Measurements from ENCODE around the gene ELMO1. TPM values are rescaled to one million over a fixed set of nuclear protein-coding genes. Genes with fewer than 3 reads are reported as not detected.

The ELMO1 gene
- total RNA-seq, 1 donor from 2014 or later: 132 TPM

DNA sequence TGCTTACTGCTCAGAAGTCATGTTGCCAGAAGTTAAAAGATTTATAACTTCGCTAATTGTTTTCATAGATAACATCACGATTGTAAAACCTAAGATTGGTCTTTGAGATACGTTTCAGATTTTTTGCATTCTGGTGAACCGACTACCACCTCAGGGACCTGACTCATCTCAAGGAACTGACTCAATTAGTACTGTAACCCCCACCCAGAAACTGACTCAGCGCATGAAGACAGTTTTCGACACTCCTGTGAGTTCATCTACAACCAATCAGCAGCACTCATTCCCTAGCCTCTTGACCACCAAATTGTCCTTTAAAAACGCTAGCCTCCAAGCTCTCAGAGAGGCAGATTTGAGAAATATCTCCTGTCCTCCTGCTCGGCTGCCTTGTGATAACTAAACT is 72.3 kb downstream of the ELMO1 start:
- peaks cover 37% of the 10 kb centered on the region for H3K36me3 Mint-ChIP-seq (ENCODE audit: low read depth)
- intact Hi-C loops (cut with micrococcal nuclease): no loop called here
- POLR2A ChIA-PET: no interaction called here
- no peaks in the 10 kb centered on the region for H3K27me3 Mint-ChIP-seq
- CTCF ChIA-PET: interaction anchor here (1.0 kb wide), 1 partner anchor 23 kb away, joined by 3 read pairs; no protein-coding TSS in a partner anchor
- DNase-seq: no peak
- peaks cover 6% of the 10 kb centered on the region for H3K4me1 Mint-ChIP-seq
- ATAC-seq (ENCODE audit: low read depth): no peak
- H3K4me3 Mint-ChIP-seq: no peak overlapping the region
- H3K9me3 Mint-ChIP-seq: peaks cover 15% of the 10 kb centered on the region
- no peak overlapping the region for H3K27ac Mint-ChIP-seq
- TF ChIP-seq, protein P1, sequence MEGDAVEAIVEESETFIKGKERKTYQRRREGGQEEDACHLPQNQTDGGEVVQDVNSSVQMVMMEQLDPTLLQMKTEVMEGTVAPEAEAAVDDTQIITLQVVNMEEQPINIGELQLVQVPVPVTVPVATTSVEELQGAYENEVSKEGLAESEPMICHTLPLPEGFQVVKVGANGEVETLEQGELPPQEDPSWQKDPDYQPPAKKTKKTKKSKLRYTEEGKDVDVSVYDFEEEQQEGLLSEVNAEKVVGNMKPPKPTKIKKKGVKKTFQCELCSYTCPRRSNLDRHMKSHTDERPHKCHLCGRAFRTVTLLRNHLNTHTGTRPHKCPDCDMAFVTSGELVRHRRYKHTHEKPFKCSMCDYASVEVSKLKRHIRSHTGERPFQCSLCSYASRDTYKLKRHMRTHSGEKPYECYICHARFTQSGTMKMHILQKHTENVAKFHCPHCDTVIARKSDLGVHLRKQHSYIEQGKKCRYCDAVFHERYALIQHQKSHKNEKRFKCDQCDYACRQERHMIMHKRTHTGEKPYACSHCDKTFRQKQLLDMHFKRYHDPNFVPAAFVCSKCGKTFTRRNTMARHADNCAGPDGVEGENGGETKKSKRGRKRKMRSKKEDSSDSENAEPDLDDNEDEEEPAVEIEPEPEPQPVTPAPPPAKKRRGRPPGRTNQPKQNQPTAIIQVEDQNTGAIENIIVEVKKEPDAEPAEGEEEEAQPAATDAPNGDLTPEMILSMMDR (IDR thresholded peaks at IDR 0.05): no peak

GRCh38 chr7:37372750-37373149 is 75.9 kb downstream of the ELMO1 start:
- H3K9me3 Mint-ChIP-seq: peaks cover 12% of the 10 kb centered on the region
- H3K36me3 Mint-ChIP-seq (ENCODE audit: low read depth): peaks cover 34% of the 10 kb centered on the region
- peaks cover 6% of the 10 kb centered on the region for H3K4me1 Mint-ChIP-seq
- ChIA-PET CTCF (no interaction called here), POLR2A (no interaction called here)
- ATAC-seq (ENCODE audit: low read depth) (no peak), DNase-seq (no peak)
- H3K4me3 Mint-ChIP-seq: no peak overlapping the region
- TF ChIP-seq, protein P1 (IDR thresholded peaks at IDR 0.05): no peak
- H3K27ac Mint-ChIP-seq: no peak overlapping the region
- intact Hi-C loops (cut with micrococcal nuclease): no loop called here
- no peaks in the 10 kb centered on the region for H3K27me3 Mint-ChIP-seq

DNA sequence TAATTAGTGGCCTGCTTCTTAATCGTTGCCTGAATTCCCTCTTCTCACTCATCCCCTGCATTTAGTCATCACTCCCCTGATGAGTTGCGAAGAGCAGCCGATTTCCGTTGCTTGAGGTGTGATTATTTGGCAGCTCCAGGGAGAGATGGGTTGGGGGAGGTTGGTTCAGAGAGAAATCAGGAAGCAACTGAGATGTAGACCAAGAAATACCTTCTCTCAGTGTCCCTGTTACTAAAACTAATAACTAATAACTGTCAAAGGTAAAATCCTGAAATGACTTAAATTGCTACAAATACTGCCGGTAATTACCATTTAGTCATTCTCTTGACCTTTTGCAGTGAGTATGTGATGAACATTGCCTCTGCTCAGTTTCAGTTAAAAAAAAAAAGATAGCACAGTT is 76.9 kb downstream of the ELMO1 start:
- intact Hi-C loops (cut with micrococcal nuclease): no loop called here
- no peak overlapping the region for H3K4me3 Mint-ChIP-seq
- H3K36me3 Mint-ChIP-seq (ENCODE audit: low read depth): peaks cover 26% of the 10 kb centered on the region
- peaks cover 8% of the 10 kb centered on the region for H3K9me3 Mint-ChIP-seq
- no peak overlapping the region for H3K27ac Mint-ChIP-seq
- TF ChIP-seq, protein P1 (IDR thresholded peaks at IDR 0.05): no peak
- ChIA-PET POLR2A (no interaction called here), CTCF (no interaction called here)
- H3K4me1 Mint-ChIP-seq: peaks cover 6% of the 10 kb centered on the region
- DNase-seq (no peak), ATAC-seq (ENCODE audit: low read depth) (no peak)
- no peaks in the 10 kb centered on the region for H3K27me3 Mint-ChIP-seq

DNA sequence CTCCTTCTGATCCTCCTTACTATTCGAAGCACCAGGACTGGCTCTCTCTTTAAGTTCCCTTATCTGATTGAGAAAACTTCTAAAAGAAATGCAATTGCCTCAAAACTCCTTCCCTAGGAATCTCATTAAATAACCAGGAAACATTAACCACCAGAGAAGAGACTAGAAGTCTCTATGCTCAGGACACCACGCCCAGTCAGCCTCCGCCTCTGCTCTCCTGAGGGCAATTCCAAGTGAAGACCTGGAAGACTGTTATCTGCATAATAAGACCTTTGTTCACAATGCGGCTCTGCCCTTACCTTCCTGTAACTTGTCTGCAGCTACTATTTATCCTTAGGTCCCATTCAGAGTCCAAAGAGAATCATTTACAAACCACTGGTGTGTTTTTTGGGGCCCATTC is 78.8 kb downstream of the ELMO1 start:
- ATAC-seq (ENCODE audit: low read depth): no peak
- H3K4me1 Mint-ChIP-seq: peaks cover 2% of the 10 kb centered on the region

GRCh38 chr7:37368540-37368939 is 80.1 kb downstream of the ELMO1 start:
- Mint-ChIP-seq H3K27me3 (no peaks in the 10 kb centered on the region), H3K36me3 (ENCODE audit: low read depth) (peaks cover 11% of the 10 kb centered on the region), H3K27ac (no peak overlapping the region), H3K4me1 (peaks cover 11% of the 10 kb centered on the region), H3K4me3 (no peak overlapping the region), H3K9me3 (no peaks in the 10 kb centered on the region)
- ATAC-seq (ENCODE audit: low read depth) (no peak), DNase-seq (no peak)
- CTCF ChIA-PET: no interaction called here
- TF ChIP-seq, protein P1 (IDR thresholded peaks at IDR 0.05): no peak
- intact Hi-C loops (cut with micrococcal nuclease): no loop called here
- POLR2A ChIA-PET: no interaction called here

More for the DNA sequence above, 78.8 kb downstream of the ELMO1 start:
- no peak overlapping the region for H3K4me3 Mint-ChIP-seq
- POLR2A ChIA-PET: no interaction called here
- TF ChIP-seq, protein P1 (IDR thresholded peaks at IDR 0.05): no peak
- peaks cover 11% of the 10 kb centered on the region for H3K36me3 Mint-ChIP-seq (ENCODE audit: low read depth)
- H3K27ac Mint-ChIP-seq: no peak overlapping the region
- no peaks in the 10 kb centered on the region for H3K27me3 Mint-ChIP-seq
- DNase-seq: no peak
- intact Hi-C loops (cut with micrococcal nuclease): no loop called here
- CTCF ChIA-PET: no interaction called here
- H3K9me3 Mint-ChIP-seq: no peaks in the 10 kb centered on the region

Data from activated B cell treated with CpG ODN at 0.5 μM for 24 hours (primary cell).